Thoracic aorta (tissue), 2 donors: ENCODE data around the gene PKM. TPM values are rescaled to one million over a fixed set of nuclear protein-coding genes. Genes with fewer than 3 reads are reported as not detected.

Source experiments
- ATAC-seq: fragments of 150-250 bp; one replicate; pipeline ENCODE4 v1.8.0; 2017; ENCODE audit warnings: low read depth; ENCODE audit not compliant: insufficient number of reproducible peaks, low FRiP score
- DNase-seq: peaks from one replicate; pipeline ENCODE4 v3.0.0-alpha.2; 2020; ENCODE audit warnings: low spot score
- H3K27ac ChIP-seq, 2 donors: fragments of 200-600 bp; sonication (generic); 1 replicate in 1 of 2; 2 replicates in 1 of 2; pipeline ENCODE4 v1.5.1; 2016; ENCODE audit warnings: mild to moderate bottlenecking in 2 of 2, moderate library complexity in 2 of 2
- H3K27me3 ChIP-seq: fragments of 200-600 bp; sonication (generic); replicated peaks from 2 replicates; pipeline ENCODE4 v1.6.0; 2016; ENCODE audit warnings: mild to moderate bottlenecking; ENCODE audit not compliant: insufficient read depth
- H3K36me3 ChIP-seq: fragments of 200-600 bp; sonication (generic); one replicate; pipeline ENCODE4 v1.5.1; 2016
- H3K4me1 ChIP-seq, 2 donors: fragments of 200-600 bp; sonication (generic); 1 replicate in 1 of 2; 2 replicates in 1 of 2; pipeline versions ENCODE4 v1.5.1 to v1.6.0; 2016; ENCODE audit warnings: low read depth in 2 of 2, mild to moderate bottlenecking in 1 of 2; ENCODE audit not compliant: control insufficient read depth in 1 of 2
- H3K4me3 ChIP-seq: fragments of 200-600 bp; sonication (generic); 2 replicates; pipeline ENCODE4 v1.5.1; 2016; ENCODE audit warnings: mild to moderate bottlenecking
- H3K9me3 ChIP-seq: fragments of 200-600 bp; sonication (generic); 2 replicates; pipeline ENCODE4 v1.5.1; 2016
- CTCF ChIP-seq: fragments of 200-600 bp; sonication (generic); IDR thresholded peaks from one replicate; pipeline ENCODE4 v1.5.1; 2019; ENCODE audit warnings: antibody characterized with exemption
- total RNA-seq, 2 donors: library from RNA; depleted of rRNA; stranded (reverse); fragments of >200 nt; gene quantifications; one replicate each; pipeline versions ENCODE4 v1.1.0 to v1.2.3, GENCODE V29; 2016

Gene PKM
- total RNA-seq, 2 donors from 2014 or later = 515 to 544 TPM

GRCh38 chr15:72201391-72201921, 29.5 kb downstream of the PKM start:
- Histone ChIP-seq H3K36me3 (peaks cover 65% of the 10 kb centered on the region), H3K4me3 (no peak overlapping the region), H3K9me3 (no peaks in the 10 kb centered on the region), H3K27me3 (no peaks in the 10 kb centered on the region), H3K27ac (no peak overlapping the region), H3K4me1 (peaks cover 3 to 16% of the 10 kb centered on the region in 2 donors)
- TF ChIP-seq CTCF = no peak
- ATAC-seq = no peak
- no peak for DNase-seq

GRCh38 chr15:72200395-72201237, 30.4 kb downstream of the PKM start:
- no peak for DNase-seq
- Histone ChIP-seq H3K36me3 (peaks cover 56% of the 10 kb centered on the region), H3K27ac (no peak overlapping the region)

GRCh38 chr15:72199721-72200212, 31.2 kb downstream of the PKM start:
- ATAC-seq (no peak), DNase-seq (no peak)
- TF ChIP-seq CTCF = peak; percentile 91
- Histone ChIP-seq H3K27me3 (no peaks in the 10 kb centered on the region), H3K27ac (no peak overlapping the region), H3K36me3 (peaks cover 48% of the 10 kb centered on the region), H3K4me3 (no peak overlapping the region), H3K9me3 (no peaks in the 10 kb centered on the region), H3K4me1 (peaks cover 3 to 16% of the 10 kb centered on the region in 2 donors)

More at GRCh38 chr15:72200395-72201237, 30.4 kb downstream of the PKM start:
- peaks cover 3 to 16% of the 10 kb centered on the region in 2 donors for H3K4me1 ChIP-seq
- ATAC-seq = no peak
- no peak for TF ChIP-seq CTCF
- no peaks in the 10 kb centered on the region for H3K27me3 ChIP-seq
- no peak overlapping the region for H3K4me3 ChIP-seq
- no peaks in the 10 kb centered on the region for H3K9me3 ChIP-seq

GRCh38 chr15:72199205-72199515, 31.8 kb downstream of the PKM start:
- DNase-seq (no peak), ATAC-seq (no peak)
- peaks cover 42% of the 10 kb centered on the region for H3K36me3 ChIP-seq

More at GRCh38 chr15:72199205-72199515, 31.8 kb downstream of the PKM start:
- TF ChIP-seq CTCF = no peak
- Histone ChIP-seq H3K4me3 (no peak overlapping the region), H3K27me3 (no peaks in the 10 kb centered on the region), H3K27ac (no peak overlapping the region), H3K4me1 (peaks cover 3 to 14% of the 10 kb centered on the region in 2 donors), H3K9me3 (no peaks in the 10 kb centered on the region)
